Uterus (tissue), 4 donors: Measurements from ENCODE around the gene CDH4. TPM values are rescaled to one million over a fixed set of nuclear protein-coding genes. Genes with fewer than 3 reads are reported as not detected.
"Not testable (repeated sequence)": the region's sequence is repeated elsewhere in the genome, so short reads cannot be mapped to it uniquely, and the experiment has no call there.

Experiments
- DNase-seq, 2 donors: peaks; one replicate each; pipeline ENCODE4 v3.0.0-alpha.2; 2019 to 2020
- H3K27ac ChIP-seq, 2 donors: fragments of 200-600 bp; sonication (generic); 1 replicate in 1 of 2; 2 replicates in 1 of 2; pipeline ENCODE4 v1.5.1; 2016 to 2018
- H3K27me3 ChIP-seq, 2 donors: fragments of 200-600 bp; sonication (generic); one replicate each; pipeline ENCODE4 v1.5.1; 2018 to 2019; ENCODE audit warnings: control low read depth in 1 of 2
- H3K36me3 ChIP-seq, 2 donors: fragments of 200-600 bp; sonication (generic); one replicate each; pipeline ENCODE4 v1.5.1; 2019; ENCODE audit warnings: control low read depth in 1 of 2
- H3K4me1 ChIP-seq, 2 donors: fragments of 200-600 bp; sonication (generic); one replicate each; pipeline ENCODE4 v1.5.1; 2018 to 2019; ENCODE audit warnings: control low read depth in 1 of 2
- H3K4me3 ChIP-seq, 2 donors: fragments of 200-600 bp; sonication (generic); 1 replicate in 1 of 2; 2 replicates in 1 of 2; pipeline ENCODE4 v1.5.1; 2018 to 2019; ENCODE audit warnings: mild to moderate bottlenecking in 1 of 2
- H3K9me3 ChIP-seq, 2 donors: fragments of 200-600 bp; sonication (generic); one replicate each; pipeline ENCODE4 v1.5.1; 2019; ENCODE audit warnings: control low read depth in 1 of 2
- POLR2A ChIP-seq, 2 donors: fragments of 450-650 bp; IDR thresholded peaks; one replicate each; pipeline ENCODE4 v1.6.1; 2016; ENCODE audit warnings: antibody characterized with exemption in 2 of 2, mild to moderate bottlenecking in 1 of 2, moderate library complexity in 1 of 2
- intact Hi-C: fragments of 100-400 bp; cut with DNase I; formaldehyde crosslinking; loops from one replicate; pipeline ENCODE4 v1.15.1; 2023; ENCODE audit warnings: low total_unique reads
- total RNA-seq, 4 donors: library from RNA; depleted of rRNA in 3 of 4; stranded (reverse); fragments of >200 nt in 3 of 4; gene quantifications; one replicate each; pipeline versions ENCODE4 v1.1.0 to v1.2.4, GENCODE V29; 2014 to 2023
- TF ChIP-seq, protein P1 (sequence below), 4 experiments: fragments of 200-600 bp in 2 of 4; fragments of 450-650 bp in 2 of 4; sonication (generic) in 2 of 4; IDR thresholded peaks; one replicate each; pipeline ENCODE4 v1.5.1; 2016 to 2019; ENCODE audit warnings: antibody characterized with exemption in 4 of 4, mild to moderate bottlenecking in 2 of 4, moderate library complexity in 1 of 4
- donor health status: DM: yes; HTN: yes; CAD: no.

CDH4 gene
- total RNA-seq, 4 donors from 2014 or later = under 0.01 to 0.55 TPM; not detected in 2

- Histone ChIP-seq H3K27me3 (no peaks in the 10 kb centered on the region), H3K36me3 (no peaks in the 10 kb centered on the region), H3K4me3 (no peak overlapping the region), H3K27ac (no peak overlapping the region), H3K4me1 (no peaks in the 10 kb centered on the region), H3K9me3 (no peaks in the 10 kb centered on the region)
- DNase-seq = no peak
- no peak for TF ChIP-seq POLR2A (IDR thresholded peaks at IDR 0.05)
- TF ChIP-seq, protein P1, sequence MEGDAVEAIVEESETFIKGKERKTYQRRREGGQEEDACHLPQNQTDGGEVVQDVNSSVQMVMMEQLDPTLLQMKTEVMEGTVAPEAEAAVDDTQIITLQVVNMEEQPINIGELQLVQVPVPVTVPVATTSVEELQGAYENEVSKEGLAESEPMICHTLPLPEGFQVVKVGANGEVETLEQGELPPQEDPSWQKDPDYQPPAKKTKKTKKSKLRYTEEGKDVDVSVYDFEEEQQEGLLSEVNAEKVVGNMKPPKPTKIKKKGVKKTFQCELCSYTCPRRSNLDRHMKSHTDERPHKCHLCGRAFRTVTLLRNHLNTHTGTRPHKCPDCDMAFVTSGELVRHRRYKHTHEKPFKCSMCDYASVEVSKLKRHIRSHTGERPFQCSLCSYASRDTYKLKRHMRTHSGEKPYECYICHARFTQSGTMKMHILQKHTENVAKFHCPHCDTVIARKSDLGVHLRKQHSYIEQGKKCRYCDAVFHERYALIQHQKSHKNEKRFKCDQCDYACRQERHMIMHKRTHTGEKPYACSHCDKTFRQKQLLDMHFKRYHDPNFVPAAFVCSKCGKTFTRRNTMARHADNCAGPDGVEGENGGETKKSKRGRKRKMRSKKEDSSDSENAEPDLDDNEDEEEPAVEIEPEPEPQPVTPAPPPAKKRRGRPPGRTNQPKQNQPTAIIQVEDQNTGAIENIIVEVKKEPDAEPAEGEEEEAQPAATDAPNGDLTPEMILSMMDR (IDR thresholded peaks at IDR 0.05) = no peak
- intact Hi-C loops = no loop called here
These were observed 730.9 kb downstream of the CDH4 start for GRCh38 chr20:61982951-61983315.

DNA sequence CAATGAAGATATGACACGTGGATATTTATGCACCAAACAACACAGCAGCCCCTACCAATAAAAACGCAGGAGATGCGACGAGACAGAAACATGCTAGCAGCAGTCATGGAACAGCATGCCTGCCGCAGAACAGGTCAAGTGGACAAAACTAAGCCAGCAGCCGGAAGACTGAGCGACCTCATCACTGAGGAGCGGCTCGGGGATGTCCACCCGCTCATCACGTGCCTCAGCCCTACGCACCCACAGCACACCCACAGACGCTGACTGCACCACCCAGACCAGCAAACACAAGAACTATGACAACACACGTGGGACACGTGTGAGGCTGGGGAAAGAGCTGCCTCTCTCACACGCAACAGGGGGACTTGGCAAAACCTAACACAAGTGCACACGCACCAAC, 731.9 kb downstream of the CDH4 start:
- no peak for DNase-seq
- TF ChIP-seq, protein P1 (IDR thresholded peaks at IDR 0.05) = no peak
- no peak for TF ChIP-seq POLR2A (IDR thresholded peaks at IDR 0.05)
- H3K36me3 ChIP-seq = no peaks in the 10 kb centered on the region
- H3K4me3 ChIP-seq = no peak overlapping the region
- no peaks in the 10 kb centered on the region for H3K9me3 ChIP-seq
- intact Hi-C loops = no loop called here
- H3K4me1 ChIP-seq = no peaks in the 10 kb centered on the region
- no peak overlapping the region for H3K27ac ChIP-seq
- no peaks in the 10 kb centered on the region for H3K27me3 ChIP-seq

GRCh38 chr20:61984431-61984830, 732.4 kb downstream of the CDH4 start:
- H3K4me3 ChIP-seq, H3K9me3 ChIP-seq, H3K27ac ChIP-seq, H3K36me3 ChIP-seq, DNase-seq, H3K27me3 ChIP-seq, intact Hi-C loops, H3K4me1 ChIP-seq: not testable (repeated sequence)

DNA sequence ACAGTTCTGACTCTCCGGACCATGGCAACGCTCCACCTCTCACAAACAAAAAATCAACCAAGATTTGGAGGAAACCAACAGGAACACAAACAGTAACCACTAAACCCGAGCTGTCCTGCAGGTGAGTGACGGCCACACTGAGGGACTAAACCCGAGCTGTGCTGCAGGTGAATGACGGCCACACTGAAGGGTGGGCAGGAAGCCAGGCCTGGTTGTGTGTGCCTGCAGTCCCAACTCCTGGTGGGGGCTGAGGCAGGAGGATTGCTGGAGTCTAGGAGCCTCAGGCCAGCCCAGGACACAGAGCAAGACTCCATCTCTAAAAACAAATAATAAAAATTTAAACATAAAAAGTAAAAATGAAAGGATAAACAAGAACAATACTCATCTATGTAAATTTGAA, 733.0 kb downstream of the CDH4 start:
- intact Hi-C loops = no loop called here
- no peaks in the 10 kb centered on the region for H3K4me1 ChIP-seq
- no peaks in the 10 kb centered on the region for H3K9me3 ChIP-seq
- no peaks in the 10 kb centered on the region for H3K27me3 ChIP-seq
- TF ChIP-seq POLR2A (IDR thresholded peaks at IDR 0.05) = no peak
- TF ChIP-seq, protein P1 (IDR thresholded peaks at IDR 0.05) = no peak
- no peak for DNase-seq
- H3K36me3 ChIP-seq = no peaks in the 10 kb centered on the region
- H3K27ac ChIP-seq = no peak overlapping the region
- H3K4me3 ChIP-seq = no peak overlapping the region

DNA sequence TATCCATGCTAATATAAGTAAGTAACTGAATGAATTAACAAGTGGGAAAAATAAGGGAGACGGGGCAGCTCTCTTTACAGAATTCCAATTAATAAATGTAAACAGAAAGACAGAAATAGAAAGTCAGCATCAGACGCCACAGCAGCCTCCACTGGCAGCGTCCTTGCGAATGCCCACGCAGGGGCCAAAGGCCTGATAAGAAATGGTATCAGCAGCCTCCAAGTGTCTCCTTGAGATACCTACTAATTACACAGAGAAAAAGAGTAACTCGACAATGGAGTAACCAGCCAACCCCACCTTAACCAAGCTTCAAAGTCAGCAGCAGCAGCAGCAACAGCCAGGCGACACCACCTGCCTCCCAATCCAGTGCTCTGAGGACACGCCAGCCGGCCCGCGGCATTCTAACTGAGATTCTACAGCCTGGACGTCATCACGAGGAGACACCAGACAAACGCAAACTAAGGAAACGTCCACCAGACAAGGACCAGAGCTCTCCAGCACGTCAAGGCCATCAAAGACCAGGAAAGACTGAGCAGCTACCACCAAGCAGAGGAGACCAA, 734.8 kb downstream of the CDH4 start:
- no peaks in the 10 kb centered on the region for H3K27me3 ChIP-seq
- H3K9me3 ChIP-seq = no peaks in the 10 kb centered on the region
- DNase-seq = no peak
- H3K27ac ChIP-seq = no peak overlapping the region
- H3K36me3 ChIP-seq = no peaks in the 10 kb centered on the region
- intact Hi-C loops = no loop called here
- no peaks in the 10 kb centered on the region for H3K4me1 ChIP-seq
- TF ChIP-seq, protein P1 (IDR thresholded peaks at IDR 0.05) = no peak
- TF ChIP-seq POLR2A (IDR thresholded peaks at IDR 0.05) = no peak
- no peak overlapping the region for H3K4me3 ChIP-seq

GRCh38 chr20:61988665-61989064, 736.6 kb downstream of the CDH4 start:
- Histone ChIP-seq H3K4me3 (no peak overlapping the region), H3K9me3 (no peaks in the 10 kb centered on the region), H3K36me3 (no peaks in the 10 kb centered on the region), H3K4me1 (no peaks in the 10 kb centered on the region), H3K27ac (no peak overlapping the region), H3K27me3 (no peaks in the 10 kb centered on the region)
- intact Hi-C loops = no loop called here
- TF ChIP-seq POLR2A (IDR thresholded peaks at IDR 0.05) = no peak
- TF ChIP-seq, protein P1 (IDR thresholded peaks at IDR 0.05) = no peak
- no peak for DNase-seq
